ENCODE results near the gene DCLRE1A.

DNA sequence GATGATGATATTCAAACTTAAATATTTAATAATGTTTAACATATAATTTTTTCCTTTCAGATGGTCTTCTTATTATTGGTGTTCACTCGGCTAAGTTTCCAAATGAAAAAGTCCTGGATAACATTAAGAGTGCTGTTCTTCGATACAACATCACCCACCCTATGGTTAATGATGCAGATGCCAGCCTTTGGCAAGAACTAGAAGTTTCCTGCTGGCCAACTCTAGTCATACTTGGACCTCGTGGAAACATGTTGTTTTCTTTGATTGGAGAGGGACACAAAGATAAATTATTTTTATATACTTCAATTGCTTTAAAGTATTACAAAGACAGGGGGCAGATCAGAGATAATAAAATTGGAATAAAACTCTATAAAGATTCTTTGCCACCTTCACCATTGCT is 22.6 kb upstream of the DCLRE1A start:
- TF ChIP-seq, protein P1, sequence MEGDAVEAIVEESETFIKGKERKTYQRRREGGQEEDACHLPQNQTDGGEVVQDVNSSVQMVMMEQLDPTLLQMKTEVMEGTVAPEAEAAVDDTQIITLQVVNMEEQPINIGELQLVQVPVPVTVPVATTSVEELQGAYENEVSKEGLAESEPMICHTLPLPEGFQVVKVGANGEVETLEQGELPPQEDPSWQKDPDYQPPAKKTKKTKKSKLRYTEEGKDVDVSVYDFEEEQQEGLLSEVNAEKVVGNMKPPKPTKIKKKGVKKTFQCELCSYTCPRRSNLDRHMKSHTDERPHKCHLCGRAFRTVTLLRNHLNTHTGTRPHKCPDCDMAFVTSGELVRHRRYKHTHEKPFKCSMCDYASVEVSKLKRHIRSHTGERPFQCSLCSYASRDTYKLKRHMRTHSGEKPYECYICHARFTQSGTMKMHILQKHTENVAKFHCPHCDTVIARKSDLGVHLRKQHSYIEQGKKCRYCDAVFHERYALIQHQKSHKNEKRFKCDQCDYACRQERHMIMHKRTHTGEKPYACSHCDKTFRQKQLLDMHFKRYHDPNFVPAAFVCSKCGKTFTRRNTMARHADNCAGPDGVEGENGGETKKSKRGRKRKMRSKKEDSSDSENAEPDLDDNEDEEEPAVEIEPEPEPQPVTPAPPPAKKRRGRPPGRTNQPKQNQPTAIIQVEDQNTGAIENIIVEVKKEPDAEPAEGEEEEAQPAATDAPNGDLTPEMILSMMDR (IDR thresholded peaks at IDR 0.05): no peak
- TF ChIP-seq POLR2A (IDR thresholded peaks at IDR 0.05) (no peak), POLR2AphosphoS5 (IDR thresholded peaks at IDR 0.05) (no peak)
